ENCODE results near the gene SIAH1. TPM values are rescaled to one million over a fixed set of nuclear protein-coding genes. Genes with fewer than 3 reads are reported as not detected.

The SIAH1 gene
- total and polyA plus RNA-seq, 10 of the 15 experiments (the other 5 are each of a cell fraction or from before 2014, with no cell fraction given), result 5.1 to 21.1 (median 13.9) TPM

GRCh38 chr16:48405907-48406306 lies 20.7 kb upstream of the SIAH1 start:
- no peaks in the 10 kb centered on the region for H4K20me1 ChIP-seq (ENCODE audit: control insufficient read depth, insufficient read depth)
- H3K4me2 ChIP-seq (ENCODE audit: control insufficient read depth, insufficient read depth), result no peak overlapping the region
- no peak overlapping the region for H3K4me3 ChIP-seq
- no TSS peak for BruUV-seq (replicated peaks)
- H3K79me2 ChIP-seq (ENCODE audit: control insufficient read depth, insufficient read depth, low read length), result no peaks in the 10 kb centered on the region
- ChIA-PET POLR2A (no interaction called here), CTCF (no interaction called here), SMC1A (ENCODE audit: uncharacterized antibody, unreplicated experiment) (interaction anchor here (2.1 kb wide), 1 partner anchor 20 kb away, joined by 5 read pairs; no protein-coding TSS in a partner anchor), RAD21 (ENCODE audit: unreplicated experiment) (no interaction called here)
- H3K4me1 ChIP-seq (ENCODE audit: control insufficient read depth, insufficient read depth, low read length), result no peaks in the 10 kb centered on the region
- TF ChIP-seq ZNF687 (IDR thresholded peaks at IDR 0.05) (no peak), HDGF (IDR thresholded peaks at IDR 0.05) (no peak), YBX1 (IDR thresholded peaks at IDR 0.05) (no peak), ZBTB11 (CRISPR knock-in tag; IDR thresholded peaks at IDR 0.05) (no peak)
- FAIRE-seq (no peak), DNase-seq (ENCODE audit: low read depth, low spot score) (no peak), ATAC-seq (no peak)
- no peaks in the 10 kb centered on the region for H3K9me3 ChIP-seq (replicated peaks; ENCODE audit: control insufficient read depth, insufficient read depth, low read length)
- in situ Hi-C loops (cut with MboI), result no loop called here
- H3K27ac ChIP-seq (ENCODE audit: control insufficient read depth, insufficient read depth), result no peak overlapping the region
- intact Hi-C loops (cut with micrococcal nuclease; ENCODE audit: unreplicated experiment), result no loop called here
- WGBS (ENCODE audit: insufficient coverage, insufficient replicate concordance, low lambda C conversion rate, missing lambda C conversion rate), result 54% methylated on average over 4 of the region's 4 CpGs
- H3K36me3 ChIP-seq (ENCODE audit: control insufficient read depth in 2 of 2, insufficient read depth in 2 of 2, low read length in 1 of 2), result no peaks in the 10 kb centered on the region
- no peak overlapping the region for H3K9ac ChIP-seq (ENCODE audit: control insufficient read depth, insufficient read depth, low read length)
- H2AFZ ChIP-seq (ENCODE audit: control insufficient read depth, low read depth, low read length), result no peak overlapping the region
- H3K27me3 ChIP-seq (replicated peaks in 1 of 2; ENCODE audit: control insufficient read depth in 2 of 2, insufficient read depth in 2 of 2, low read length in 1 of 2), result no peaks in the 10 kb centered on the region

Data from GM12878 (cell line).